WERI-Rb-1 (cell line): Measurements from ENCODE around the gene ZMYND10.

Experiments used
- DNase-seq: peaks from one replicate; pipeline ENCODE4 v3.0.0-alpha.2; 2020
- H3K27ac ChIP-seq: fragments of 250-450 bp; sonication (Bioruptor Pico); 2 replicates; pipeline ENCODE4 v1.5.1; 2020; ENCODE audit warnings: mild to moderate bottlenecking, moderate library complexity
- H3K27me3 ChIP-seq: fragments of 250-450 bp; sonication (Bioruptor Pico); 2 replicates; pipeline ENCODE4 v1.5.1; 2021; ENCODE audit warnings: mild to moderate bottlenecking, low read depth, moderate library complexity; ENCODE audit not compliant: insufficient read depth, severe bottlenecking
- H3K36me3 ChIP-seq: fragments of 250-450 bp; sonication (Bioruptor Pico); 2 replicates; pipeline ENCODE4 v1.5.1; 2020; ENCODE audit warnings: mild to moderate bottlenecking, moderate library complexity
- H3K4me3 ChIP-seq: 2 replicates; pipeline ENCODE4 v1.5.1; 2011; ENCODE audit warnings: low read depth, mild to moderate bottlenecking, control low read depth, low read length
- H3K9me3 ChIP-seq: fragments of 250-450 bp; sonication (Bioruptor Pico); 2 replicates; pipeline ENCODE4 v1.5.1; 2021; ENCODE audit warnings: mild to moderate bottlenecking, moderate library complexity; ENCODE audit not compliant: severe bottlenecking
- CTCF ChIP-seq: IDR thresholded peaks from 2 replicates; pipeline ENCODE4 v1.5.1; 2011; ENCODE audit warnings: low read depth, mild to moderate bottlenecking, control low read depth, inconsistent platforms, low read length

The ZMYND10 gene

GRCh38 chr3:50381383-50381782 lies 35.9 kb upstream of the ZMYND10 start:
- no peak for TF ChIP-seq CTCF
- Histone ChIP-seq H3K27ac (peak overlapping the region; percentile 68), H3K4me3 (no peak overlapping the region), H3K9me3 (no peaks in the 10 kb centered on the region), H3K36me3 (no peaks in the 10 kb centered on the region), H3K27me3 (no peaks in the 10 kb centered on the region)
- DNase-seq = peak; percentile 48

- DNase-seq = no peak
- no peaks in the 10 kb centered on the region for H3K36me3 ChIP-seq
- no peak overlapping the region for H3K4me3 ChIP-seq
- H3K27ac ChIP-seq = peak overlapping the region; percentile 68
- TF ChIP-seq CTCF = no peak
- H3K27me3 ChIP-seq = no peaks in the 10 kb centered on the region
- H3K9me3 ChIP-seq = no peaks in the 10 kb centered on the region
These were observed 35.0 kb upstream of the ZMYND10 start for GRCh38 chr3:50380405-50381085.

GRCh38 chr3:50378757-50379156 lies 33.2 kb upstream of the ZMYND10 start:
- H3K36me3 ChIP-seq = no peaks in the 10 kb centered on the region
- no peaks in the 10 kb centered on the region for H3K9me3 ChIP-seq
- no peaks in the 10 kb centered on the region for H3K27me3 ChIP-seq
- no peak for DNase-seq
- TF ChIP-seq CTCF = 0 out of 2 replicates have a peak, but pooled peaks have one; percentile 11
- no peak overlapping the region for H3K27ac ChIP-seq
- no peak overlapping the region for H3K4me3 ChIP-seq

GRCh38 chr3:50378024-50378423 lies 32.5 kb upstream of the ZMYND10 start:
- H3K4me3 ChIP-seq = no peak overlapping the region
- no peak for TF ChIP-seq CTCF

GRCh38 chr3:50375258-50375931 lies 29.9 kb upstream of the ZMYND10 start:
- H3K9me3 ChIP-seq = no peaks in the 10 kb centered on the region
- no peak overlapping the region for H3K4me3 ChIP-seq
- no peaks in the 10 kb centered on the region for H3K27me3 ChIP-seq
- TF ChIP-seq CTCF = peak; percentile 64
- H3K36me3 ChIP-seq = no peaks in the 10 kb centered on the region
- DNase-seq = peak; percentile 39
- H3K27ac ChIP-seq = no peak overlapping the region

More at GRCh38 chr3:50378024-50378423, 32.5 kb upstream of the ZMYND10 start:
- Histone ChIP-seq H3K27ac (no peak overlapping the region), H3K9me3 (no peaks in the 10 kb centered on the region), H3K36me3 (no peaks in the 10 kb centered on the region), H3K27me3 (no peaks in the 10 kb centered on the region)
- no peak for DNase-seq
